Mucosa of descending colon (tissue), 3 donors: Measurements from ENCODE around the gene ZNF668. TPM values are rescaled to one million over a fixed set of nuclear protein-coding genes. Genes with fewer than 3 reads are reported as not detected.
A peak's percentile ranks its signal among the peaks of the same experiment; 100 is the strongest.

ENCODE experiments used
- ATAC-seq: fragments of 200-7000 bp; cut with Tn5 transposase; one replicate; pipeline ENCODE4 v1.9.1; 2020; ENCODE audit warnings: mild to moderate bottlenecking, moderate library complexity
- DNase-seq, 3 donors: peaks; one replicate each; pipeline ENCODE4 v3.0.0-alpha.2; 2020
- H3K36me3 ChIP-seq: fragments of 200-600 bp; one replicate; pipeline ENCODE4 v1.8.0; 2021; ENCODE audit warnings: low read depth, mild to moderate bottlenecking
- H3K4me1 ChIP-seq: fragments of 200-600 bp; one replicate; pipeline ENCODE4 v1.8.0; 2021; ENCODE audit warnings: low read depth, mild to moderate bottlenecking
- H3K4me3 ChIP-seq: fragments of 200-600 bp; one replicate; pipeline ENCODE4 v1.8.0; 2021; ENCODE audit warnings: mild to moderate bottlenecking
- H3K9me3 ChIP-seq: fragments of 200-600 bp; one replicate; pipeline ENCODE4 v1.8.0; 2021; ENCODE audit warnings: mild to moderate bottlenecking
- CTCF ChIP-seq: fragments of 200-600 bp; IDR thresholded peaks from one replicate; pipeline ENCODE4 v1.8.0; 2022; ENCODE audit warnings: antibody characterized with exemption, mild to moderate bottlenecking
- intact Hi-C, 2 donors: fragments of 100-400 bp; cut with DNase I in 1 of 2; cut with micrococcal nuclease in 1 of 2; formaldehyde crosslinking; loops; one replicate each; pipeline versions ENCODE4 v1.11.0 to v1.11.1; 2022; cut with DNase I, micrococcal nuclease
- total RNA-seq, 3 donors: library from RNA; stranded (reverse); fragmentation: NEBNext Ultra II Directional in 2 of 3; extraction: Animal tissue kit (Norgen Biotek cat#: 25700) in 2 of 3; gene quantifications; one replicate each; pipeline versions ENCODE4 v1.2.1 to v1.2.4, GENCODE V29; 2021 to 2023
- donor health status: DM: no; HTN: no; CAD: no; lungs with moderate emphysema.
- donor health status: DM: no; HTN: no; CAD: no.
- donor health status: DM: no; HTN: yes; CAD: no.

Gene ZNF668
- total RNA-seq, 3 donors from 2014 or later = 8.3 to 10.2 (median 9.8) TPM

GRCh38 chr16:31114468-31114867 lies 40.4 kb upstream of the ZNF668 start:
- TF ChIP-seq CTCF = no peak
- DNase-seq (no peak), ATAC-seq (no peak)
- H3K36me3 ChIP-seq = peaks cover 4% of the 10 kb centered on the region
- H3K4me1 ChIP-seq = peaks cover 36% of the 10 kb centered on the region
- intact Hi-C loops = no loop called here
- H3K9me3 ChIP-seq = no peaks in the 10 kb centered on the region
- H3K4me3 ChIP-seq = no peak overlapping the region

GRCh38 chr16:31113121-31114120 lies 39.4 kb upstream of the ZNF668 start:
- no peak overlapping the region for H3K4me3 ChIP-seq
- no peak for TF ChIP-seq CTCF
- peak in 1 of 3 donors; percentile 46 for DNase-seq
- intact Hi-C loops = no loop called here
- peaks cover 35% of the 10 kb centered on the region for H3K4me1 ChIP-seq
- ATAC-seq = no peak
- H3K36me3 ChIP-seq = peaks cover 4% of the 10 kb centered on the region
- no peaks in the 10 kb centered on the region for H3K9me3 ChIP-seq

GRCh38 chr16:31112711-31113110 lies 38.7 kb upstream of the ZNF668 start:
- Histone ChIP-seq H3K4me1 (peaks cover 35% of the 10 kb centered on the region), H3K4me3 (no peak overlapping the region), H3K36me3 (peaks cover 4% of the 10 kb centered on the region), H3K9me3 (no peaks in the 10 kb centered on the region)
- no peak for DNase-seq
- TF ChIP-seq CTCF = no peak
- ATAC-seq = no peak
- intact Hi-C loops = no loop called here

- peaks cover 35% of the 10 kb centered on the region for H3K4me1 ChIP-seq
- intact Hi-C loops = no loop called here
These were observed 37.9 kb upstream of the ZNF668 start for GRCh38 chr16:31111881-31112466.

More at GRCh38 chr16:31111881-31112466, 37.9 kb upstream of the ZNF668 start:
- H3K36me3 ChIP-seq = no peaks in the 10 kb centered on the region
- DNase-seq (peak in 1 of 3 donors; percentile 59), ATAC-seq (no peak)
- H3K9me3 ChIP-seq = no peaks in the 10 kb centered on the region
- no peak for TF ChIP-seq CTCF
- H3K4me3 ChIP-seq = no peak overlapping the region
